GM12878 (cell line): ENCODE results near the gene ASXL2. TPM values are rescaled to one million over a fixed set of nuclear protein-coding genes. Genes with fewer than 3 reads are reported as not detected.

Experiments
- ATAC-seq: fragments of 200-7000 bp; cut with Tn5 transposase; 3 replicates; pipeline ENCODE4 v1.9.1; 2020; ENCODE audit warnings: mild to moderate bottlenecking, moderate library complexity
- BruUV-seq: library from RNA; stranded (reverse); fragments of 400-500 nt; replicated peaks from 2 replicates; lab custom pipeline; 2021; lab: Mats Ljungman, UMichigan
- CTCF ChIA-PET: fragments of 300-600 bp; sonication (Branson Sonifier 250); formaldehyde crosslinking; extraction: SDS; loops from one replicate; lab custom pipeline; 2021; ENCODE audit warnings: inconsistent platforms; lab: Yijun Ruan, JAX
- POLR2A ChIA-PET: fragments of 350-600 bp; formaldehyde crosslinking; extraction: SDS; loops from one replicate; lab custom pipeline; 2021; ENCODE audit warnings: inconsistent platforms; lab: Charles Lee
- RAD21 ChIA-PET: fragments of 300-600 bp; sonication (Branson Sonifier 250); formaldehyde crosslinking; loops from one replicate; lab custom pipeline; 2023; ENCODE audit warnings: antibody characterized with exemption; ENCODE audit not compliant: unreplicated experiment; lab: Charles Lee
- SMC1A ChIA-PET: fragments of 300-600 bp; sonication (Branson Sonifier 250); formaldehyde crosslinking; loops from one replicate; lab custom pipeline; 2023; ENCODE audit not compliant: unreplicated experiment, uncharacterized antibody; lab: Charles Lee
- DNase-seq: peaks from one replicate; pipeline ENCODE4 v3.0.0-alpha.2; 2011; ENCODE audit warnings: low read depth, low spot score
- FAIRE-seq: peaks from 3 replicates; lab custom pipeline; 2011; peaks lifted over from hg19 to GRCh38; lab: Jason Lieb, UNC
- H2AFZ ChIP-seq: 2 replicates; pipeline ENCODE4 v1.6.0; 2011; ENCODE audit warnings: low read depth, low read length, control low read depth; ENCODE audit not compliant: control insufficient read depth
- H3K27ac ChIP-seq: 2 replicates; pipeline ENCODE4 v1.5.1; 2011; ENCODE audit warnings: control low read depth; ENCODE audit not compliant: control insufficient read depth, insufficient read depth
- H3K27me3 ChIP-seq, 2 experiments: replicated peaks in 1 of 2; 2 replicates each; pipeline versions ENCODE4 v1.6.0 to v1.6.1; 2011; ENCODE audit warnings: low read length in 1 of 2; ENCODE audit not compliant: control insufficient read depth in 2 of 2, insufficient read depth in 2 of 2
- H3K36me3 ChIP-seq, 2 experiments: 2 replicates each; pipeline ENCODE4 v1.5.1; 2011; ENCODE audit warnings: low read length in 1 of 2; ENCODE audit not compliant: control insufficient read depth in 2 of 2, insufficient read depth in 2 of 2
- H3K4me1 ChIP-seq: 2 replicates; pipeline ENCODE4 v1.6.1; 2011; ENCODE audit warnings: mild to moderate bottlenecking, low read length, moderate library complexity, mixed read lengths; ENCODE audit not compliant: control insufficient read depth, insufficient read depth
- H3K4me2 ChIP-seq: 2 replicates; pipeline ENCODE4 v1.6.0; 2011; ENCODE audit warnings: control low read depth; ENCODE audit not compliant: control insufficient read depth, insufficient read depth
- H3K4me3 ChIP-seq: fragments of 200-600 bp; sonication (generic); 2 replicates; pipeline ENCODE4 v1.5.1; 2016
- H3K79me2 ChIP-seq: 2 replicates; pipeline ENCODE4 v1.6.0; 2011; ENCODE audit warnings: low read length; ENCODE audit not compliant: control insufficient read depth, insufficient read depth
- H3K9ac ChIP-seq: 2 replicates; pipeline ENCODE4 v1.8.0; 2011; ENCODE audit warnings: low read length, control low read depth, mixed read lengths; ENCODE audit not compliant: control insufficient read depth, insufficient read depth
- H3K9me3 ChIP-seq: replicated peaks from 3 replicates; pipeline ENCODE4 v1.5.1; 2011; ENCODE audit warnings: mild to moderate bottlenecking, low read length; ENCODE audit not compliant: control insufficient read depth, insufficient read depth
- H4K20me1 ChIP-seq: 2 replicates; pipeline ENCODE4 v1.6.0; 2011; ENCODE audit not compliant: control insufficient read depth, insufficient read depth
- EED ChIP-seq: sonication (generic); IDR thresholded peaks from 2 replicates; pipeline ENCODE4 v1.6.1; 2016; ENCODE audit warnings: antibody characterized with exemption, low read depth
- FOS ChIP-seq: IDR thresholded peaks from 3 replicates; pipeline ENCODE4 v1.6.1; 2011; ENCODE audit warnings: borderline replicate concordance; ENCODE audit not compliant: insufficient read length; ENCODE audit errors: extremely low read depth
- GATAD2B ChIP-seq: fragments of 450-650 bp; conservative IDR thresholded peaks from 2 replicates; pipeline ENCODE4 v1.6.1; 2017; ENCODE audit warnings: low read depth, mild to moderate bottlenecking, moderate library complexity
- IRF3 ChIP-seq: fragments of 450-650 bp; IDR thresholded peaks from 2 replicates; pipeline ENCODE4 v1.6.1; 2014; ENCODE audit warnings: mild to moderate bottlenecking
- JUND ChIP-seq: IDR thresholded peaks from 2 replicates; pipeline ENCODE4 v1.6.1; 2012; ENCODE audit warnings: low read depth, mild to moderate bottlenecking, low read length, improper control_type of control experiment, moderate library complexity
- NBN ChIP-seq: fragments of 450-650 bp; IDR thresholded peaks from 2 replicates; pipeline ENCODE4 v1.6.1; 2016
- NFYA ChIP-seq: IDR thresholded peaks from 2 replicates; pipeline ENCODE4 v1.6.1; 2011; ENCODE audit warnings: low read depth, mild to moderate bottlenecking, low read length, improper control_type of control experiment, borderline replicate concordance
- RAD21 ChIP-seq: IDR thresholded peaks from 2 replicates; pipeline ENCODE4 v1.6.1; 2011; ENCODE audit warnings: mild to moderate bottlenecking, low read depth, low read length, moderate library complexity; ENCODE audit not compliant: insufficient read depth
- RBBP5 ChIP-seq: fragments of 200-600 bp; sonication (generic); conservative IDR thresholded peaks from 2 replicates; pipeline ENCODE4 v1.6.1; 2016
- RELA ChIP-seq: fragments of 450-650 bp; IDR thresholded peaks from 2 replicates; pipeline ENCODE4 v1.8.0; 2014; ENCODE audit warnings: borderline replicate concordance; ENCODE audit not compliant: partially characterized antibody
- SREBF2 ChIP-seq: IDR thresholded peaks from 2 replicates; pipeline ENCODE4 v1.6.1; 2012; ENCODE audit warnings: mild to moderate bottlenecking, low read length
- TCF12 ChIP-seq: IDR thresholded peaks from 2 replicates; pipeline ENCODE4 v1.6.1; 2011; ENCODE audit warnings: low read depth, mild to moderate bottlenecking, low read length
- ZNF687 ChIP-seq: fragments of 450-650 bp; IDR thresholded peaks from 2 replicates; pipeline ENCODE4 v1.6.1; 2017; ENCODE audit warnings: mild to moderate bottlenecking, moderate library complexity
- WGBS: methylation state at CpG from one replicate; pipeline ENCODE4 v1.1.6; 2016; ENCODE audit warnings: low lambda C conversion rate; ENCODE audit not compliant: insufficient replicate concordance, insufficient coverage; ENCODE audit errors: missing lambda C conversion rate; 5-methylcytosine and 5-hydroxymethylcytosine counted together
- in situ Hi-C: fragments of 300-500 bp; cut with MboI; formaldehyde crosslinking; loops from 9 replicates; pipeline ENCODE4 v1.14.3; 2018; ENCODE audit warnings: mixed read lengths
- intact Hi-C: fragments of 100-400 bp; cut with micrococcal nuclease; formaldehyde crosslinking; loops from one replicate; pipeline ENCODE4 v1.14.2; 2022; ENCODE audit not compliant: unreplicated experiment
- polyA plus RNA-seq, 11 experiments: library from polyadenylated mRNA; depleted of rRNA in 4 of 11; unstranded in 6 of 11; stranded (reverse) in 5 of 11; fragments of >200 nt; fragmentation: Nextera tagmentation in 4 of 11; fragmentation: Illumina TruSeq in 1 of 11; extraction: Ambion mirVana in 4 of 11; extraction: Trizol in 1 of 11; gene quantifications; 1 replicate in 1 of 11; 2 replicates in 10 of 11; pipeline versions ENCODE4 v1.2.1 to v1.2.3, GENCODE V29; 2011 to 2016; ENCODE audit warnings: inconsistent platforms in 2 of 11, missing spikeins in 2 of 11, low read depth in 1 of 11
- total RNA-seq, 4 experiments: library from RNA; depleted of rRNA in 3 of 4; stranded (reverse); fragments of >200 nt in 3 of 4; fragmentation: Illumina TruSeq in 1 of 4; extraction: Trizol in 1 of 4; gene quantifications; 2 replicates each; pipeline versions ENCODE4 v1.2.1 to v1.2.3, GENCODE V29; 2013 to 2021

ASXL2 gene
- total and polyA plus RNA-seq, 10 of the 15 experiments (the other 5 are each of a cell fraction or from before 2014, with no cell fraction given) = 1.3 to 17.7 (median 5.5) TPM

GRCh38 chr2:25710750-25711149 lies 167.5 kb downstream of the ASXL2 start:
- Histone ChIP-seq H3K36me3 (no peaks in the 10 kb centered on the region), H4K20me1 (no peaks in the 10 kb centered on the region), H3K79me2 (no peaks in the 10 kb centered on the region), H3K4me2 (0 out of 2 replicates have a peak overlapping the region, but pooled peaks have one; percentile 9), H3K9me3 (no peaks in the 10 kb centered on the region), H3K27ac (no peak overlapping the region), H3K4me1 (peaks cover 6% of the 10 kb centered on the region), H3K27me3 (no peaks in the 10 kb centered on the region), H3K4me3 (no peak overlapping the region), H2AFZ (no peak overlapping the region), H3K9ac (no peak overlapping the region)
- intact Hi-C loops (no loop called here), in situ Hi-C loops (no loop called here)
- ATAC-seq (no peak), DNase-seq (no peak), FAIRE-seq (no peak)
- BruUV-seq = no TSS peak
- POLR2A ChIA-PET = no interaction called here
- no peak for TF ChIP-seq TCF12
- TF ChIP-seq RAD21 = no peak
- 22% methylated on average over 3 of the region's 3 CpGs for WGBS
- SMC1A ChIA-PET = interaction anchor here (0.6 to 3.8 kb wide), 4 partner anchors 9 to 798 kb away, joined by 3 to 18 read pairs (median 3); no protein-coding TSS in a partner anchor
- CTCF ChIA-PET = interaction anchor here (4.2 to 4.3 kb wide), 2 partner anchors 10 to 103 kb away, joined by 17 to 31 read pairs; no protein-coding TSS in a partner anchor
- RAD21 ChIA-PET = no interaction called here

- in situ Hi-C loops = no loop called here
- no TSS peak for BruUV-seq
- intact Hi-C loops = no loop called here
- no peaks in the 10 kb centered on the region for H4K20me1 ChIP-seq
- H2AFZ ChIP-seq = no peak overlapping the region
- no peaks in the 10 kb centered on the region for H3K9me3 ChIP-seq
- ATAC-seq = no peak
- no peak for FAIRE-seq
- no peaks in the 10 kb centered on the region for H3K27me3 ChIP-seq
- DNase-seq = no peak
- CTCF ChIA-PET = interaction anchor here (0.6 to 4.3 kb wide), 3 partner anchors 9 to 185 kb away, joined by 3 to 31 read pairs (median 17); no protein-coding TSS in a partner anchor
- no peaks in the 10 kb centered on the region for H3K36me3 ChIP-seq
- H3K4me2 ChIP-seq = no peak overlapping the region
- H3K4me1 ChIP-seq = peaks cover 6% of the 10 kb centered on the region
- H3K79me2 ChIP-seq = no peaks in the 10 kb centered on the region
- SMC1A ChIA-PET = interaction anchor here (0.6 to 3.8 kb wide), 2 partner anchors 8 to 102 kb away, joined by 3 to 18 read pairs; no protein-coding TSS in a partner anchor
- H3K9ac ChIP-seq = no peak overlapping the region
- no peak overlapping the region for H3K27ac ChIP-seq
- POLR2A ChIA-PET = interaction anchor here (0.6 kb wide), 1 partner anchor 537 kb away, joined by 3 read pairs; no protein-coding TSS in a partner anchor
- RAD21 ChIA-PET = interaction anchor here (1.2 kb wide), 1 partner anchor 10 kb away, joined by 5 read pairs; no protein-coding TSS in a partner anchor
- no peak overlapping the region for H3K4me3 ChIP-seq
- WGBS = 71% methylated on average over 2 of the region's 2 CpGs
- TF ChIP-seq NFYA (no peak), SREBF2 (no peak), GATAD2B (no peak), ZNF687 (no peak), NBN (no peak), JUND (no peak), IRF3 (no peak), FOS (no peak), RELA (no peak), RBBP5 (no peak), EED (no peak)
Measured at GRCh38 chr2:25709349-25709748, 168.9 kb downstream of the ASXL2 start.
